ENCODE results near the gene ASAP2. TPM values are rescaled to one million over a fixed set of nuclear protein-coding genes. Genes with fewer than 3 reads are reported as not detected.

The ASAP2 gene
- total RNA-seq, 1 donor from 2014 or later, result 10.0 TPM

DNA sequence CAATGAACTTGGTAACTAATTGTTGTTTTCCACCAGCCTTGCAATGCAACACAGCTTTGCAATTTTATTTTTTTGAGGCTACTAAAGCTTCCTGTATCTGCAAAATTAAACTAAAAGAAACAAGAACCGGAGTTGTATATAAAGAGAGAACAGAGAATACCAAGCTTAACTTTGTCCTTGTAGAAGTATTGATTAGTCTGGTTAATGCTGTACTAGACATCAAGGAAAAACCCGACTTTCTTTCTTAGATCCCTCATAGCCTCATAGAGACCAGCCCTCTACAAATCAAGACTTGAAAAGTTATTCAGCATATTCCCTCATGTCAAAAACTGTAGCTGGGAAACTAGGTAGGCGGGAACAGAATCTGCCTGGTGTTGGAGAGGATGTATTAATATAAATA lies 1.7 kb upstream of the ASAP2 start:
- no peak overlapping the region for H3K27ac ChIP-seq (replicated peaks)
- H3K4me1 ChIP-seq, result peaks cover 37% of the 10 kb centered on the region
- DNase-seq, result no peak
- H3K9me3 ChIP-seq (replicated peaks), result no peaks in the 10 kb centered on the region
- TF ChIP-seq, protein P1, sequence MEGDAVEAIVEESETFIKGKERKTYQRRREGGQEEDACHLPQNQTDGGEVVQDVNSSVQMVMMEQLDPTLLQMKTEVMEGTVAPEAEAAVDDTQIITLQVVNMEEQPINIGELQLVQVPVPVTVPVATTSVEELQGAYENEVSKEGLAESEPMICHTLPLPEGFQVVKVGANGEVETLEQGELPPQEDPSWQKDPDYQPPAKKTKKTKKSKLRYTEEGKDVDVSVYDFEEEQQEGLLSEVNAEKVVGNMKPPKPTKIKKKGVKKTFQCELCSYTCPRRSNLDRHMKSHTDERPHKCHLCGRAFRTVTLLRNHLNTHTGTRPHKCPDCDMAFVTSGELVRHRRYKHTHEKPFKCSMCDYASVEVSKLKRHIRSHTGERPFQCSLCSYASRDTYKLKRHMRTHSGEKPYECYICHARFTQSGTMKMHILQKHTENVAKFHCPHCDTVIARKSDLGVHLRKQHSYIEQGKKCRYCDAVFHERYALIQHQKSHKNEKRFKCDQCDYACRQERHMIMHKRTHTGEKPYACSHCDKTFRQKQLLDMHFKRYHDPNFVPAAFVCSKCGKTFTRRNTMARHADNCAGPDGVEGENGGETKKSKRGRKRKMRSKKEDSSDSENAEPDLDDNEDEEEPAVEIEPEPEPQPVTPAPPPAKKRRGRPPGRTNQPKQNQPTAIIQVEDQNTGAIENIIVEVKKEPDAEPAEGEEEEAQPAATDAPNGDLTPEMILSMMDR (IDR thresholded peaks at IDR 0.05; ENCODE audit: borderline replicate concordance), result no peak
- H3K36me3 ChIP-seq, result no peaks in the 10 kb centered on the region
- H3K27me3 ChIP-seq (ENCODE audit: low read depth), result no peaks in the 10 kb centered on the region
- intact Hi-C loops (cut with micrococcal nuclease), result loop anchor here (5.0 to 10.0 kb wide), 2 partner anchors 60 to 127 kb away; no protein-coding TSS in a partner anchor
- no peak overlapping the region for H3K4me3 ChIP-seq

- no peaks in the 10 kb centered on the region for H3K9me3 ChIP-seq (replicated peaks)
- peak overlapping the region; percentile 93 for H3K4me3 ChIP-seq
- no peaks in the 10 kb centered on the region for H3K27me3 ChIP-seq (ENCODE audit: low read depth)
- H3K4me1 ChIP-seq, result peaks cover 42% of the 10 kb centered on the region
- TF ChIP-seq, protein P1 (IDR thresholded peaks at IDR 0.05; ENCODE audit: borderline replicate concordance), result no peak
- no peaks in the 10 kb centered on the region for H3K36me3 ChIP-seq
- intact Hi-C loops (cut with micrococcal nuclease), result loop anchor here (5.0 to 10.0 kb wide), 2 partner anchors 61 to 127 kb away; no protein-coding TSS in a partner anchor
- peak overlapping the region; percentile 92 for H3K27ac ChIP-seq (replicated peaks)
- DNase-seq, result no peak
Observed at GRCh38 chr2:9205486-9205885, 1.1 kb upstream of the ASAP2 start.

- DNase-seq, result peak; percentile 32
- Histone ChIP-seq H3K4me3 (peak overlapping the region; percentile 93), H3K27ac (replicated peaks) (peak overlapping the region; percentile 92), H3K9me3 (replicated peaks) (no peaks in the 10 kb centered on the region), H3K4me1 (peaks cover 57% of the 10 kb centered on the region), H3K36me3 (no peaks in the 10 kb centered on the region), H3K27me3 (ENCODE audit: low read depth) (no peaks in the 10 kb centered on the region)
- intact Hi-C loops (cut with micrococcal nuclease), result loop anchor here (5.0 to 10.0 kb wide), 2 partner anchors 62 to 125 kb away; no protein-coding TSS in a partner anchor
- TF ChIP-seq, protein P1 (IDR thresholded peaks at IDR 0.05; ENCODE audit: borderline replicate concordance), result no peak
Observed at GRCh38 chr2:9206991-9207640, 504 bp downstream of the ASAP2 start.

DNA sequence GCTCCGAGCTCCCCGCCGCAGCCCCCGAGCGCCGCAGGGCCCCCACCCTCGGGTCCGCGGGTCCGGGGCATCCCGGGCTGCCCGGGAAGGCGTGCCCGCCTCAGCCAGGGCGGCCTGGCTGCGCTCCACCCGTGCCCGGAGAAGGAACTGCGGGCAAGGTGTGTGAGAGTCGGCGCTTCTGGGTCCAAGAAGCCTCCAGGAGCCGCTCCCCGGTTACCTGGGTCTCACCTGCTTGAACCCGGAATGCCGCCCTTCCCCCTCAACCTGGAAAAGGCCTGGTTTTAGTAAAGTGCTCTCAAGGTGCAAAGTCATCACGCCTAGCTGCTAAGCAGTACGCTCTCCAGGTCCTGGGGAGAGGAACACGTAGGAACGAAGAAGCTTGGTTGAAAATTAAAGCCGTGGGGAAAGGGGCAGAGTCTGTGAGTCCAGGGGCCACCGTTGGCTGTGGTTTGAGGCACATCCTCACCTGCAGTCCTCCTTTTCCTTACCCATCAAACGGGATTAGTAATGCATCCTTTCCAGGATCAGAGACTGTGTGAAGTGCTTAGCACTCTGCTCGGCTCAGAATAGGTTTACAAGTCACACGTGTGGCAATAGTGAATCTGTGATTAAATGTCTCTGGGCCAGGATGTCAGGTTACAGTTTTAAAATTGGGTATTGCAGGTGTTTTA lies 1.2 kb downstream of the ASAP2 start:
- no peak for DNase-seq
- intact Hi-C loops (cut with micrococcal nuclease), result loop anchor here (5.0 to 10.0 kb wide), 2 partner anchors 63 to 125 kb away; no protein-coding TSS in a partner anchor
- no peaks in the 10 kb centered on the region for H3K27me3 ChIP-seq (ENCODE audit: low read depth)
- no peaks in the 10 kb centered on the region for H3K9me3 ChIP-seq (replicated peaks)
- no peaks in the 10 kb centered on the region for H3K36me3 ChIP-seq
- H3K27ac ChIP-seq (replicated peaks), result peak overlapping the region; percentile 92
- H3K4me1 ChIP-seq, result peaks cover 63% of the 10 kb centered on the region
- TF ChIP-seq, protein P1 (IDR thresholded peaks at IDR 0.05; ENCODE audit: borderline replicate concordance), result no peak
- peak overlapping the region; percentile 93 for H3K4me3 ChIP-seq

DNA sequence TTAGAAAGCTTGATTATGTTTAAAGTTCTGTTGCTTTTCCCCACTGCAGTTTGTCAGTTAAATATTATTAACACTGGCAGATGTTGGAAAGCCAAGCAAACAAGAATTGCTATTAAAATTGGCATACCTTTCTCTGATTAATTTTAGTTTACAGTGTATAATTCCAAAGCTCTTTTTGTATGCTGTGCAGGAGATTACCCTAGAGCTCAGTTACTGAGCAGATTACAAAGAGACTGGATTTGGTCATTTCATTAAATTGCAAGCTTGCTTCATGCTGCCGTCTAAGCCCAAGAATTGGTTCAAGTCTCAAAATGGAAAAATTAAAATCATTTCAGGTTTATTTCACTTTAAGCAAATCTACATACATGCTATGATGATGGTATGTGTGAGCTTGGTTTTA lies 2.3 kb downstream of the ASAP2 start:
- Histone ChIP-seq H3K4me1 (peaks cover 74% of the 10 kb centered on the region), H3K9me3 (replicated peaks) (no peaks in the 10 kb centered on the region), H3K27me3 (ENCODE audit: low read depth) (no peaks in the 10 kb centered on the region), H3K36me3 (no peaks in the 10 kb centered on the region), H3K4me3 (peak overlapping the region; percentile 93), H3K27ac (replicated peaks) (peak overlapping the region; percentile 92)
- intact Hi-C loops (cut with micrococcal nuclease), result loop anchor here (5.0 to 10.0 kb wide), 2 partner anchors 64 to 123 kb away; no protein-coding TSS in a partner anchor
- TF ChIP-seq, protein P1 (IDR thresholded peaks at IDR 0.05; ENCODE audit: borderline replicate concordance), result no peak
- no peak for DNase-seq
